NOMO-1 (cell line): ENCODE results near the gene DNAI2.

ENCODE experiments used
- DNase-seq, 2 experiments: peaks; one replicate each; lab custom pipeline; 2025; ENCODE audit not compliant: unreplicated experiment in 2 of 2; lab: John Stamatoyannopoulos, UW

The DNAI2 gene

GRCh38 chr17:74299226-74300009 lies 25.4 kb downstream of the DNAI2 start:
- no peak for DNase-seq

- DNase-seq: peak; percentile 36 to 64
Observed at GRCh38 chr17:74303305-74303704, 29.3 kb downstream of the DNAI2 start.

GRCh38 chr17:74304184-74304583 lies 30.1 kb downstream of the DNAI2 start:
- no peak for DNase-seq

- peak; percentile 73 to 76 for DNase-seq
Observed at GRCh38 chr17:74305865-74306654, 32.0 kb downstream of the DNAI2 start.

- DNase-seq: no peak
Observed at GRCh38 chr17:74307984-74308773, 34.1 kb downstream of the DNAI2 start.

- DNase-seq: no peak
Observed at GRCh38 chr17:74309902-74310301, 35.9 kb downstream of the DNAI2 start.

- DNase-seq: no peak
Observed at GRCh38 chr17:74314877-74315276, 40.8 kb downstream of the DNAI2 start.

GRCh38 chr17:74316220-74316619 lies 42.2 kb downstream of the DNAI2 start:
- DNase-seq: no peak

GRCh38 chr17:74317071-74317470 lies 43.0 kb downstream of the DNAI2 start:
- DNase-seq: no peak

- no peak for DNase-seq
Observed at GRCh38 chr17:74318391-74318790, 44.4 kb downstream of the DNAI2 start.

- no peak for DNase-seq
Observed at GRCh38 chr17:74324521-74324920, 50.5 kb downstream of the DNAI2 start.

- DNase-seq: no peak
Observed at GRCh38 chr17:74325376-74325742, 51.3 kb downstream of the DNAI2 start.

GRCh38 chr17:74325743-74326379 lies 51.8 kb downstream of the DNAI2 start, which contains the start of gene KIF19:
TSS of gene KIF19 (plus strand) at chr17:74326226. CDS start at chr17:74326350, 124 bp downstream.
- peak; percentile 43 to 72 for DNase-seq

GRCh38 chr17:74326506-74326905 lies 52.5 kb downstream of the DNAI2 start:
- no peak for DNase-seq

- no peak for DNase-seq
Observed at GRCh38 chr17:74328487-74328886, 54.5 kb downstream of the DNAI2 start.

GRCh38 chr17:74329378-74329777 lies 55.3 kb downstream of the DNAI2 start:
- DNase-seq: no peak

- no peak for DNase-seq
Observed at GRCh38 chr17:74330446-74330845, 56.4 kb downstream of the DNAI2 start.

- DNase-seq: no peak
Observed at GRCh38 chr17:74332017-74332650, 58.1 kb downstream of the DNAI2 start.

GRCh38 chr17:74332763-74333283 lies 58.8 kb downstream of the DNAI2 start:
- DNase-seq: peak; percentile 22 to 30
